ENCODE measurements around the gene TOMM34. TPM values are rescaled to one million over a fixed set of nuclear protein-coding genes. Genes with fewer than 3 reads are reported as not detected.

TOMM34 gene
- total and polyA plus RNA-seq, 2 of the 13 experiments (the other 11 are each of a cell fraction or from before 2014, with no cell fraction given), result 36.2 to 52.0 TPM

GRCh38 chr20:44966030-44966961 lies 6.1 kb upstream of the TOMM34 start, which contains the start of gene STK4 (continued):
- TF ChIP-seq, protein P1, sequence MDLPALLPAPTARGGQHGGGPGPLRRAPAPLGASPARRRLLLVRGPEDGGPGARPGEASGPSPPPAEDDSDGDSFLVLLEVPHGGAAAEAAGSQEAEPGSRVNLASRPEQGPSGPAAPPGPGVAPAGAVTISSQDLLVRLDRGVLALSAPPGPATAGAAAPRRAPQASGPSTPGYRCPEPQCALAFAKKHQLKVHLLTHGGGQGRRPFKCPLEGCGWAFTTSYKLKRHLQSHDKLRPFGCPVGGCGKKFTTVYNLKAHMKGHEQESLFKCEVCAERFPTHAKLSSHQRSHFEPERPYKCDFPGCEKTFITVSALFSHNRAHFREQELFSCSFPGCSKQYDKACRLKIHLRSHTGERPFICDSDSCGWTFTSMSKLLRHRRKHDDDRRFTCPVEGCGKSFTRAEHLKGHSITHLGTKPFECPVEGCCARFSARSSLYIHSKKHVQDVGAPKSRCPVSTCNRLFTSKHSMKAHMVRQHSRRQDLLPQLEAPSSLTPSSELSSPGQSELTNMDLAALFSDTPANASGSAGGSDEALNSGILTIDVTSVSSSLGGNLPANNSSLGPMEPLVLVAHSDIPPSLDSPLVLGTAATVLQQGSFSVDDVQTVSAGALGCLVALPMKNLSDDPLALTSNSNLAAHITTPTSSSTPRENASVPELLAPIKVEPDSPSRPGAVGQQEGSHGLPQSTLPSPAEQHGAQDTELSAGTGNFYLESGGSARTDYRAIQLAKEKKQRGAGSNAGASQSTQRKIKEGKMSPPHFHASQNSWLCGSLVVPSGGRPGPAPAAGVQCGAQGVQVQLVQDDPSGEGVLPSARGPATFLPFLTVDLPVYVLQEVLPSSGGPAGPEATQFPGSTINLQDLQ (CRISPR knock-in tag; IDR thresholded peaks at IDR 0.05), result peak; percentile 94; the same call in 1 of the 2 replicates
- TF ChIP-seq BCL6 (CRISPR knock-in tag; IDR thresholded peaks at IDR 0.05) (peak; percentile 71), ATM (IDR thresholded peaks at IDR 0.05; ENCODE audit: borderline replicate concordance) (no peak), FOXJ3 (CRISPR knock-in tag; IDR thresholded peaks at IDR 0.05; ENCODE audit: borderline replicate concordance) (no peak; the same call in 1 of the 2 replicates), PLRG1 (conservative IDR thresholded peaks at IDR 0.05) (no peak), NR3C1 (CRISPR knock-in tag; IDR thresholded peaks at IDR 0.05) (no peak), ZNF644 (CRISPR knock-in tag; IDR thresholded peaks at IDR 0.05; ENCODE audit: low read depth) (no peak), CAMTA2 (CRISPR knock-in tag; IDR thresholded peaks at IDR 0.05; ENCODE audit: borderline replicate concordance) (peak; percentile 93), PRPF4 (IDR thresholded peaks at IDR 0.05; ENCODE audit: low read depth, low read length, poor library complexity, severe bottlenecking) (no peak), ARNTL (CRISPR knock-in tag; IDR thresholded peaks at IDR 0.05) (peak; percentile 98), NR0B2 (CRISPR knock-in tag; IDR thresholded peaks at IDR 0.05) (peak; percentile 97; the same call in 1 of the 2 replicates), JARID2 (CRISPR knock-in tag; IDR thresholded peaks at IDR 0.05; ENCODE audit: insufficient replicate concordance) (peak; percentile 75), SIN3B (IDR thresholded peaks at IDR 0.05; ENCODE audit: low read length) (no peak; the same call in 1 of the 2 replicates), ZNF761 (CRISPR knock-in tag; conservative IDR thresholded peaks at IDR 0.05) (peak; percentile 94), SRF (IDR thresholded peaks at IDR 0.05; ENCODE audit: low read depth, low read length) (no peak), HMG20B (CRISPR knock-in tag; conservative IDR thresholded peaks at IDR 0.05) (no peak), CSRNP2 (CRISPR knock-in tag; conservative IDR thresholded peaks at IDR 0.05; ENCODE audit: low read depth) (no peak)
- TF ChIP-seq, protein P2, sequence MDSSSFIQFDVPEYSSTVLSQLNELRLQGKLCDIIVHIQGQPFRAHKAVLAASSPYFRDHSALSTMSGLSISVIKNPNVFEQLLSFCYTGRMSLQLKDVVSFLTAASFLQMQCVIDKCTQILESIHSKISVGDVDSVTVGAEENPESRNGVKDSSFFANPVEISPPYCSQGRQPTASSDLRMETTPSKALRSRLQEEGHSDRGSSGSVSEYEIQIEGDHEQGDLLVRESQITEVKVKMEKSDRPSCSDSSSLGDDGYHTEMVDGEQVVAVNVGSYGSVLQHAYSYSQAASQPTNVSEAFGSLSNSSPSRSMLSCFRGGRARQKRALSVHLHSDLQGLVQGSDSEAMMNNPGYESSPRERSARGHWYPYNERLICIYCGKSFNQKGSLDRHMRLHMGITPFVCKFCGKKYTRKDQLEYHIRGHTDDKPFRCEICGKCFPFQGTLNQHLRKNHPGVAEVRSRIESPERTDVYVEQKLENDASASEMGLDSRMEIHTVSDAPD (CRISPR knock-in tag; IDR thresholded peaks at IDR 0.05), result peak; percentile 64
- TF ChIP-seq, protein P3, sequence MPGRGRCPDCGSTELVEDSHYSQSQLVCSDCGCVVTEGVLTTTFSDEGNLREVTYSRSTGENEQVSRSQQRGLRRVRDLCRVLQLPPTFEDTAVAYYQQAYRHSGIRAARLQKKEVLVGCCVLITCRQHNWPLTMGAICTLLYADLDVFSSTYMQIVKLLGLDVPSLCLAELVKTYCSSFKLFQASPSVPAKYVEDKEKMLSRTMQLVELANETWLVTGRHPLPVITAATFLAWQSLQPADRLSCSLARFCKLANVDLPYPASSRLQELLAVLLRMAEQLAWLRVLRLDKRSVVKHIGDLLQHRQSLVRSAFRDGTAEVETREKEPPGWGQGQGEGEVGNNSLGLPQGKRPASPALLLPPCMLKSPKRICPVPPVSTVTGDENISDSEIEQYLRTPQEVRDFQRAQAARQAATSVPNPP (CRISPR knock-in tag; IDR thresholded peaks at IDR 0.05), result peak; percentile 76; the same call in 1 of the 2 replicates
